ENCODE measurements around the gene FGF18. TPM values are rescaled to one million over a fixed set of nuclear protein-coding genes. Genes with fewer than 3 reads are reported as not detected.
A peak's percentile ranks its signal among the peaks of the same experiment; 100 is the strongest.

Gene FGF18
- total and polyA plus RNA-seq, 2 experiments from 2014 or later: 50.3 to 81.9 TPM

GRCh38 chr5:171453056-171453725 lies 33.7 kb downstream of the FGF18 start:
- DNase-seq (ENCODE audit: low read depth in 1 of 2, low spot score in 1 of 2): no peak
- Histone ChIP-seq H3K27me3 (no peaks in the 10 kb centered on the region), H3K4me1 (ENCODE audit: low read depth) (peaks cover 14% of the 10 kb centered on the region), H3K27ac (peak overlapping the region; percentile 80), H3K9me3 (ENCODE audit: low read depth) (no peaks in the 10 kb centered on the region), H3K36me3 (peaks cover 20% of the 10 kb centered on the region), H3K4me3 (no peak overlapping the region)
- TF ChIP-seq CTCF (IDR thresholded peaks at IDR 0.05; ENCODE audit: low read depth, low read length): no peak

DNA sequence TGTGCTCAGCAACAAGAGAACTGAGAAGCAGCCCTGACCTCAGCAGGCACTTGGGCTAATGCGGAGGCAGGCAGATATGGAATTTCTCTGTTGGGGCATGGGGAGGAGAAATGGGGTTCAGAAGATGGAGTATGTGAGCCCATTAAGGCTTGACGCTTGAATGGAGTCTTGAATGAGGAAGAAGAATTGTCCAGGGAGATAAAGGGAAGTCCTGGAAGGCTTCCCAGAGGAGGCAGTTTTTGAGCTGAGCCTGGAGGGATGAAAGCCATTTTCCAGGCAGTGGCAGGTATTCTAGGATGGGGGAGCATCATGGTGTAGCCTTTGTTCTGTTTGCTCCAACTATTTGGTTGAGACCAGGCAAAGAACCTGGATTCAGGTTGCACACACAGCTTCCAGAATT lies 34.5 kb downstream of the FGF18 start:
- H3K9me3 ChIP-seq (ENCODE audit: low read depth): no peaks in the 10 kb centered on the region
- no peaks in the 10 kb centered on the region for H3K27me3 ChIP-seq
- no peak for DNase-seq (ENCODE audit: low read depth in 1 of 2, low spot score in 1 of 2)
- H3K36me3 ChIP-seq: peaks cover 20% of the 10 kb centered on the region
- H3K4me3 ChIP-seq: no peak overlapping the region
- H3K27ac ChIP-seq: peak overlapping the region; percentile 80
- no peak for TF ChIP-seq CTCF (IDR thresholded peaks at IDR 0.05; ENCODE audit: low read depth, low read length)
- H3K4me1 ChIP-seq (ENCODE audit: low read depth): peaks cover 14% of the 10 kb centered on the region

GRCh38 chr5:171454549-171454948 lies 35.1 kb downstream of the FGF18 start:
- DNase-seq (ENCODE audit: low read depth in 1 of 2, low spot score in 1 of 2): peak in 1 of 2 donors; percentile 58
- Histone ChIP-seq H3K27ac (peak overlapping the region; percentile 80), H3K27me3 (no peaks in the 10 kb centered on the region), H3K4me3 (no peak overlapping the region), H3K4me1 (ENCODE audit: low read depth) (peaks cover 14% of the 10 kb centered on the region), H3K36me3 (peaks cover 20% of the 10 kb centered on the region), H3K9me3 (ENCODE audit: low read depth) (no peaks in the 10 kb centered on the region)
- TF ChIP-seq CTCF (IDR thresholded peaks at IDR 0.05; ENCODE audit: low read depth, low read length): no peak

DNA sequence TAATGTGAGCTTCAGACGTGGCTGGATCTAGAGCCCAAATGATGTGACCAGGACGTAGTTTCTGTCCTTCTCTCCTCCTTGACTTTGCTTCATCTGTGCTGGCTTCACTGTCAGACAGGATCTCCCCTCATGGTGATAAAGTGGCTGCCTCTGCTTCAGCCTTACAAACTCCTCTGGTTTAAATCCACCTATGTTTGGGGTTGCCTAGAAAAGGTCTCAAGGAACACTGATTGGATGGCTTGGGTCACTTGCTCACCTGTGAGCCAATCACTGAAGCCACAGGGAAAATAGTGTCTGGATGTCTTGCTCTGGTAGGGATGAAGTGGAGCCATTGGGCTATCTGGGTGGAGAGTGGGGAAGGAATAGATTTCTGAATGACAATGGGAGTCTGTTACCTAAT lies 36.1 kb downstream of the FGF18 start:
- H3K27ac ChIP-seq: no peak overlapping the region
- H3K4me1 ChIP-seq (ENCODE audit: low read depth): peaks cover 14% of the 10 kb centered on the region
- no peak for DNase-seq (ENCODE audit: low read depth in 1 of 2, low spot score in 1 of 2)
- no peaks in the 10 kb centered on the region for H3K27me3 ChIP-seq
- no peak for TF ChIP-seq CTCF (IDR thresholded peaks at IDR 0.05; ENCODE audit: low read depth, low read length)
- H3K4me3 ChIP-seq: no peak overlapping the region
- no peaks in the 10 kb centered on the region for H3K9me3 ChIP-seq (ENCODE audit: low read depth)
- H3K36me3 ChIP-seq: peaks cover 20% of the 10 kb centered on the region

DNA sequence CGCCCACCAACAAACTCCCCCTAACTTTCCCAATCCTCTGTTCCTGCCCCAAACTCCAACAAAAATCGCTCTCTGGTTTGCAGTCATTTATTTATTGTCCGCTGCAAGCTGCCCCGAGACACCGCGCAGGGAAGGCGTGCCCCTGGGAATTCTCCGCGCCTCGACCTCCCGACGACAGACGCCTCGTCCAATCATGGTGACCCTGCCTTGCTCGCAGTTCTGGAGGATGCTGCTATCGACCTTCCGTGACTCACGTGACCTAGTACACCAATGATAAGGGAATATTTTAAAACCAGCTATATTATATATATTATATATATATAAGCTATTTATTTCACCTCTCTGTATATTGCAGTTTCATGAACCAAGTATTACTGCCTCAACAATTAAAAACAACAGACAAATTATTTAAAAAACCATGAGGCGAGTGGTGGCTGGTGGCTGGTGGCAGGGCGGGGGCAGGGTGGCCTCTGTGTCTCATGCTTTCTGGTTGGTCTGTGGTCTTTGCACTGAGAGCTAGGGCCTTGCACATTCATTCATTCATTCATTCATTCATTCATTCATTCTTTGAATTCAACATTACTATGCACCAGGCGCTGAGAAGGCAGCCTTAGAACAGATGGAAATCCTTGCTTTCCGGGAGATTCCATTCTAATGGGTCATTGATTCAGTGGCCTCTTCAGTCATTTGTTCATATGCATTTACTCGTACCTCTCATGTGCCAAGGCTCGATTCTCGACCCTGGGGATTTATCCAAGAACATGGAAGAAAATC lies 37.9 kb downstream of the FGF18 start:
- peaks cover 14% of the 10 kb centered on the region for H3K36me3 ChIP-seq
- no peaks in the 10 kb centered on the region for H3K9me3 ChIP-seq (ENCODE audit: low read depth)
- H3K4me3 ChIP-seq: no peak overlapping the region
- peaks cover 14% of the 10 kb centered on the region for H3K4me1 ChIP-seq (ENCODE audit: low read depth)
- no peak for TF ChIP-seq CTCF (IDR thresholded peaks at IDR 0.05; ENCODE audit: low read depth, low read length)
- DNase-seq (ENCODE audit: low read depth in 1 of 2, low spot score in 1 of 2): no peak
- H3K27me3 ChIP-seq: no peaks in the 10 kb centered on the region
- no peak overlapping the region for H3K27ac ChIP-seq

Data from cardiac muscle cell (in vitro differentiated cells and primary cell).